ENCODE measurements around the gene RNF130. TPM values are rescaled to one million over a fixed set of nuclear protein-coding genes. Genes with fewer than 3 reads are reported as not detected.

The RNF130 gene
- total RNA-seq, 4 donors from 2014 or later: 24.4 to 63.3 (median 36.2) TPM

DNA sequence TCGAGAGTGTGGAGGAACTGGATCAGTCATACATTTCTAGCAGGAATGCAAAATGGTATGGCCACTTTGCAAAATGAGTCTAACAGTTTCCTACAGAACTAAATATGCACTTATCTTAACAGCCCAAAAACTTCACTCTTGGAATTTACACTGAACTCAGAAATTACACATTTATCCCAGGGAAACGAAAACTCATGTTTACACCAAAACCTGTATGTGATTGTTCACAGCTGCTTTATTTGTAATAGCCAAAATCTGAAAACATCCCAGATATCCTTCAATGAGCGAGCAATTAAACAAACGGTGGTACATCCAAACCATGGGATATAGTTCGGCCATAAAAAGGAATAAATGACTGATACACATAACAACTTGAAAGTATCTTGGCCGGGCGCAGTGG is 62.0 kb downstream of the RNF130 start:
- 92 to 94% methylated on average over 7 of the region's 7 CpGs for WGBS, 2 donors
- intact Hi-C loops (cut with DNase I; ENCODE audit: low total_unique reads): no loop called here
- TF ChIP-seq CTCF (IDR thresholded peaks at IDR 0.05) (no peak), POLR2A (IDR thresholded peaks at IDR 0.05) (no peak)
- no peak for DNase-seq (ENCODE audit: low spot score in 2 of 2)
- H3K4me3 ChIP-seq (ENCODE audit: low read depth, poor library complexity, severe bottlenecking): no peak overlapping the region

- no peak for DNase-seq (ENCODE audit: low spot score in 2 of 2)
- TF ChIP-seq CTCF (IDR thresholded peaks at IDR 0.05): no peak
- no peak overlapping the region for H3K4me3 ChIP-seq (ENCODE audit: low read depth, poor library complexity, severe bottlenecking)
- 95 to 98% methylated on average over 7 of the region's 7 CpGs for WGBS, 2 donors
- intact Hi-C loops (cut with DNase I; ENCODE audit: low total_unique reads): no loop called here
These were observed 63.1 kb downstream of the RNF130 start for GRCh38 chr5:180008433-180008832.

DNA sequence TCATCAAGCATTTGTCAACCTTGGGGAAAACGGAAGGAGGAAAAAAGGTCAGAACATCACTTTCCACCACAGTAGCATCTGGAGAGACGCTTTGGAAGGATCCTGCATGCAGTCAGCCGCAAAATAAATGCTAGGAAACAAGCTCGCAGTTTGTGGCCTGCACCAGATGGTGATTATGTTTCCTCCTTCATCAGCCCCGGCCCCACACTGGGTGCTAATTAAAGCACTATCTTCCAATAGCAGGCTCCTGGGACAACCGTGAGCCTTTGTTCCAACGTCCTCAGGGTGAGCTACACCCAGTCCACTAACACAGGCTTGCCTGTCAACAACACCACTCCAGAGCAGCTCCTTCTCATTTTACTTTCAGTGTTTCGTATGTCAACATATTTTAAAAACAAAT is 64.0 kb downstream of the RNF130 start:
- DNase-seq (ENCODE audit: low spot score in 2 of 2): no peak
- TF ChIP-seq POLR2A (IDR thresholded peaks at IDR 0.05) (no peak), CTCF (IDR thresholded peaks at IDR 0.05) (no peak)
- 56 to 61% methylated on average over 8 of the region's 8 CpGs for WGBS, 2 donors
- intact Hi-C loops (cut with DNase I; ENCODE audit: low total_unique reads): no loop called here
- H3K4me3 ChIP-seq (ENCODE audit: low read depth, poor library complexity, severe bottlenecking): no peak overlapping the region

- H3K4me3 ChIP-seq (ENCODE audit: low read depth, poor library complexity, severe bottlenecking): no peak overlapping the region
- TF ChIP-seq POLR2A (IDR thresholded peaks at IDR 0.05) (no peak), CTCF (IDR thresholded peaks at IDR 0.05) (no peak)
- DNase-seq (ENCODE audit: low spot score in 2 of 2): no peak
- intact Hi-C loops (cut with DNase I; ENCODE audit: low total_unique reads): no loop called here
These were observed 65.4 kb downstream of the RNF130 start for GRCh38 chr5:180006141-180006540.

- no peak for TF ChIP-seq POLR2A (IDR thresholded peaks at IDR 0.05)
- no peak for TF ChIP-seq CTCF (IDR thresholded peaks at IDR 0.05)
- intact Hi-C loops (cut with DNase I; ENCODE audit: low total_unique reads): no loop called here
- WGBS, 2 donors: 95 to 97% methylated on average over 7 of the region's 7 CpGs
- DNase-seq (ENCODE audit: low spot score in 2 of 2): no peak
- H3K4me3 ChIP-seq (ENCODE audit: low read depth, poor library complexity, severe bottlenecking): no peak overlapping the region
These were observed 68.4 kb downstream of the RNF130 start for GRCh38 chr5:180003127-180003526.

GRCh38 chr5:180001742-180002141 is 69.8 kb downstream of the RNF130 start:
- no peak for TF ChIP-seq POLR2A (IDR thresholded peaks at IDR 0.05)
- no peak for TF ChIP-seq CTCF (IDR thresholded peaks at IDR 0.05)
- no peak overlapping the region for H3K4me3 ChIP-seq (ENCODE audit: low read depth, poor library complexity, severe bottlenecking)
- WGBS, 2 donors: 97 to 100% methylated on average over 2 of the region's 2 CpGs
- DNase-seq (ENCODE audit: low spot score in 2 of 2): no peak
- intact Hi-C loops (cut with DNase I; ENCODE audit: low total_unique reads): no loop called here

Data from lower leg skin (tissue), 4 donors.